ENCODE results near the gene NKX2-4.
"Not testable (repeated sequence)": the region's sequence is repeated elsewhere in the genome, so short reads cannot be mapped to it uniquely, and the experiment has no call there.

NKX2-4 gene

GRCh38 chr20:21397341-21398108 is at the start of gene NKX2-4:
TSS of gene NKX2-4 (minus strand) at chr20:21397526. CDS start at chr20:21397399, 127 bp downstream.
- no peak for DNase-seq (ENCODE audit: low spot score)

- no peak for DNase-seq (ENCODE audit: low spot score)
These were observed 40.5 kb upstream of the NKX2-4 start for GRCh38 chr20:21437816-21438215.

- no peak for DNase-seq (ENCODE audit: low spot score)
These were observed 39.9 kb upstream of the NKX2-4 start for GRCh38 chr20:21437248-21437647.

GRCh38 chr20:21436205-21436604 is 38.9 kb upstream of the NKX2-4 start:
- peak; percentile 88 for DNase-seq (ENCODE audit: low spot score)

GRCh38 chr20:21435576-21435975 is 38.2 kb upstream of the NKX2-4 start:
- no peak for DNase-seq (ENCODE audit: low spot score)

- peak; percentile 29 for DNase-seq (ENCODE audit: low spot score)
These were observed 36.1 kb upstream of the NKX2-4 start for GRCh38 chr20:21433329-21433890.

- DNase-seq (ENCODE audit: low spot score) = no peak
These were observed 35.6 kb upstream of the NKX2-4 start for GRCh38 chr20:21432911-21433310.

GRCh38 chr20:21430020-21430419 is 32.7 kb upstream of the NKX2-4 start:
- no peak for DNase-seq (ENCODE audit: low spot score)

- DNase-seq (ENCODE audit: low spot score) = no peak
These were observed 27.5 kb upstream of the NKX2-4 start for GRCh38 chr20:21424846-21425245.

- DNase-seq (ENCODE audit: low spot score) = not testable (repeated sequence)
These were observed 26.4 kb upstream of the NKX2-4 start for GRCh38 chr20:21423712-21424111.

- no peak for DNase-seq (ENCODE audit: low spot score)
These were observed 24.4 kb upstream of the NKX2-4 start for GRCh38 chr20:21421601-21422236.

GRCh38 chr20:21419147-21419546 is 21.8 kb upstream of the NKX2-4 start:
- not testable (repeated sequence) for DNase-seq (ENCODE audit: low spot score)

GRCh38 chr20:21413996-21414395 is 16.7 kb upstream of the NKX2-4 start:
- DNase-seq (ENCODE audit: low spot score) = not testable (repeated sequence)

GRCh38 chr20:21411725-21412124 is 14.4 kb upstream of the NKX2-4 start:
- DNase-seq (ENCODE audit: low spot score) = no peak

- no peak for DNase-seq (ENCODE audit: low spot score)
These were observed 1.7 kb upstream of the NKX2-4 start for GRCh38 chr20:21399005-21399475.

GRCh38 chr20:21398109-21399004 is 1.0 kb upstream of the NKX2-4 start:
- no peak for DNase-seq (ENCODE audit: low spot score)

GRCh38 chr20:21396599-21397340 is 556 bp downstream of the NKX2-4 start:
- no peak for DNase-seq (ENCODE audit: low spot score)

- no peak for DNase-seq (ENCODE audit: low spot score)
These were observed 1.4 kb downstream of the NKX2-4 start for GRCh38 chr20:21395666-21396598.

GRCh38 chr20:21395051-21395665 is 2.2 kb downstream of the NKX2-4 start:
- no peak for DNase-seq (ENCODE audit: low spot score)

- DNase-seq (ENCODE audit: low spot score) = no peak
These were observed 2.8 kb downstream of the NKX2-4 start for GRCh38 chr20:21394551-21394950.

Measured in kidney capillary endothelial cell (primary cell).